Natural killer cell (primary cell): ENCODE data around the gene DARS1. TPM values are rescaled to one million over a fixed set of nuclear protein-coding genes. Genes with fewer than 3 reads are reported as not detected.

ENCODE experiments used
- ATAC-seq, 3 donors: fragments of 150-1000 bp in 2 of 3; fragments of 200-7000 bp in 1 of 3; cut with Tn5 transposase; 1 replicate in 1 of 3; 2 replicates in 2 of 3; pipeline ENCODE4 v1.10.0; 2021; ENCODE audit warnings: mild to moderate bottlenecking in 2 of 3, moderate library complexity in 2 of 3
- DNase-seq, 2 donors: peaks; one replicate each; pipeline versions ENCODE4 v3.0.0 to v3.0.0-alpha.2; 2013 to 2021; ENCODE audit warnings: mixed read lengths in 1 of 2
- H3K27ac ChIP-seq: one replicate; pipeline ENCODE4 v1.5.1; 2013; ENCODE audit warnings: mild to moderate bottlenecking, low read length
- H3K27me3 ChIP-seq: one replicate; pipeline ENCODE4 v1.6.1; 2013; ENCODE audit warnings: low read length; ENCODE audit not compliant: control insufficient read depth, insufficient read depth
- H3K36me3 ChIP-seq: one replicate; pipeline ENCODE4 v1.6.1; 2013; ENCODE audit warnings: low read length; ENCODE audit not compliant: control insufficient read depth, insufficient read depth
- H3K4me1 ChIP-seq: one replicate; pipeline ENCODE4 v1.6.1; 2013; ENCODE audit warnings: low read length; ENCODE audit not compliant: control insufficient read depth, insufficient read depth
- H3K4me3 ChIP-seq: one replicate; pipeline ENCODE4 v1.5.1; 2013; ENCODE audit warnings: low read length
- H3K9me3 ChIP-seq: one replicate; pipeline ENCODE4 v1.6.1; 2013; ENCODE audit warnings: low read length; ENCODE audit not compliant: control insufficient read depth, insufficient read depth
- H3K27ac Mint-ChIP-seq, 2 donors: one replicate each; pipeline ENCODE4 v1.8.0; 2022; ENCODE audit warnings: mild to moderate bottlenecking in 2 of 2, mixed read lengths in 2 of 2, moderate library complexity in 1 of 2
- H3K27me3 Mint-ChIP-seq, 2 donors: one replicate each; pipeline ENCODE4 v1.8.0; 2022; ENCODE audit warnings: low read depth in 2 of 2, mixed read lengths in 2 of 2
- H3K36me3 Mint-ChIP-seq: one replicate; pipeline ENCODE4 v1.8.0; 2022; ENCODE audit warnings: mixed read lengths
- H3K4me1 Mint-ChIP-seq, 2 donors: one replicate each; pipeline ENCODE4 v1.8.0; 2022; ENCODE audit warnings: mixed read lengths in 2 of 2
- H3K4me3 Mint-ChIP-seq: one replicate; pipeline ENCODE4 v1.8.0; 2022; ENCODE audit warnings: mild to moderate bottlenecking, moderate library complexity, mixed read lengths
- H3K9me3 Mint-ChIP-seq, 2 donors: one replicate each; pipeline ENCODE4 v1.8.0; 2022; ENCODE audit warnings: mixed read lengths in 2 of 2
- WGBS: methylation state at CpG from one replicate; pipeline ENCODE4 v1.1.7; 2013; ENCODE audit warnings: missing lambda C conversion rate; ENCODE audit not compliant: insufficient coverage; 5-methylcytosine and 5-hydroxymethylcytosine counted together
- intact Hi-C: fragments of 100-400 bp; cut with micrococcal nuclease; formaldehyde crosslinking; loops from one replicate; pipeline ENCODE4 v1.14.2; 2022
- total RNA-seq, 4 donors: library from RNA; stranded (reverse); fragments of 120-200 nt in 1 of 4; gene quantifications; one replicate each; pipeline versions ENCODE4 v1.2.3 to v1.2.4, GENCODE V29; 2013 to 2022
- TF ChIP-seq, protein P1 (sequence below): fragments of 200-600 bp; IDR thresholded peaks from one replicate; pipeline ENCODE4 v1.8.0; 2022; ENCODE audit warnings: antibody characterized with exemption

Gene DARS1
- total RNA-seq, 3 donors from 2014 or later (not counting 1 experiment from before 2014, with no cell fraction given) = 28.4 to 31.3 (median 30.3) TPM

GRCh38 chr2:136004965-136005364, 19.5 kb upstream of the DARS1 start:
- intact Hi-C loops = loop anchor here (5.0 to 10.0 kb wide), 3 partner anchors 50 to 370 kb away; no protein-coding TSS in a partner anchor
- Mint-ChIP-seq H3K4me1 (peaks cover 20 to 23% of the 10 kb centered on the region in 2 donors), H3K4me3 (no peak overlapping the region), H3K9me3 (no peaks in the 10 kb centered on the region), H3K27ac (no peak overlapping the region), H3K27me3 (peaks cover 0 to 6% of the 10 kb centered on the region in 2 donors), H3K36me3 (no peaks in the 10 kb centered on the region)
- Histone ChIP-seq H3K9me3 (no peaks in the 10 kb centered on the region), H3K27ac (no peak overlapping the region), H3K4me1 (peaks cover 26% of the 10 kb centered on the region), H3K4me3 (no peak overlapping the region), H3K36me3 (no peaks in the 10 kb centered on the region), H3K27me3 (no peaks in the 10 kb centered on the region)
- DNase-seq = no peak
- WGBS = 73% methylated on average over 2 of the region's 3 CpGs
- TF ChIP-seq, protein P1, sequence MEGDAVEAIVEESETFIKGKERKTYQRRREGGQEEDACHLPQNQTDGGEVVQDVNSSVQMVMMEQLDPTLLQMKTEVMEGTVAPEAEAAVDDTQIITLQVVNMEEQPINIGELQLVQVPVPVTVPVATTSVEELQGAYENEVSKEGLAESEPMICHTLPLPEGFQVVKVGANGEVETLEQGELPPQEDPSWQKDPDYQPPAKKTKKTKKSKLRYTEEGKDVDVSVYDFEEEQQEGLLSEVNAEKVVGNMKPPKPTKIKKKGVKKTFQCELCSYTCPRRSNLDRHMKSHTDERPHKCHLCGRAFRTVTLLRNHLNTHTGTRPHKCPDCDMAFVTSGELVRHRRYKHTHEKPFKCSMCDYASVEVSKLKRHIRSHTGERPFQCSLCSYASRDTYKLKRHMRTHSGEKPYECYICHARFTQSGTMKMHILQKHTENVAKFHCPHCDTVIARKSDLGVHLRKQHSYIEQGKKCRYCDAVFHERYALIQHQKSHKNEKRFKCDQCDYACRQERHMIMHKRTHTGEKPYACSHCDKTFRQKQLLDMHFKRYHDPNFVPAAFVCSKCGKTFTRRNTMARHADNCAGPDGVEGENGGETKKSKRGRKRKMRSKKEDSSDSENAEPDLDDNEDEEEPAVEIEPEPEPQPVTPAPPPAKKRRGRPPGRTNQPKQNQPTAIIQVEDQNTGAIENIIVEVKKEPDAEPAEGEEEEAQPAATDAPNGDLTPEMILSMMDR = no peak
- no peak for ATAC-seq

GRCh38 chr2:136001131-136001530, 15.7 kb upstream of the DARS1 start:
- no peak for DNase-seq
- Histone ChIP-seq H3K4me1 (peaks cover 7% of the 10 kb centered on the region), H3K9me3 (no peaks in the 10 kb centered on the region), H3K4me3 (no peak overlapping the region), H3K27ac (no peak overlapping the region), H3K36me3 (no peaks in the 10 kb centered on the region), H3K27me3 (no peaks in the 10 kb centered on the region)
- WGBS = 87% methylated on average over 1 of the region's 1 CpG
- no peak overlapping the region for H3K27ac Mint-ChIP-seq
- ATAC-seq = no peak
- H3K4me3 Mint-ChIP-seq = no peak overlapping the region
- peaks cover 0 to 6% of the 10 kb centered on the region in 2 donors for H3K27me3 Mint-ChIP-seq
- TF ChIP-seq, protein P1 = no peak
- H3K36me3 Mint-ChIP-seq = no peaks in the 10 kb centered on the region
- H3K9me3 Mint-ChIP-seq = no peaks in the 10 kb centered on the region
- intact Hi-C loops = loop anchor here (10.0 kb wide), 2 partner anchors 46 to 374 kb away; no protein-coding TSS in a partner anchor
- H3K4me1 Mint-ChIP-seq = peaks cover 0 to 3% of the 10 kb centered on the region in 2 donors

DNA sequence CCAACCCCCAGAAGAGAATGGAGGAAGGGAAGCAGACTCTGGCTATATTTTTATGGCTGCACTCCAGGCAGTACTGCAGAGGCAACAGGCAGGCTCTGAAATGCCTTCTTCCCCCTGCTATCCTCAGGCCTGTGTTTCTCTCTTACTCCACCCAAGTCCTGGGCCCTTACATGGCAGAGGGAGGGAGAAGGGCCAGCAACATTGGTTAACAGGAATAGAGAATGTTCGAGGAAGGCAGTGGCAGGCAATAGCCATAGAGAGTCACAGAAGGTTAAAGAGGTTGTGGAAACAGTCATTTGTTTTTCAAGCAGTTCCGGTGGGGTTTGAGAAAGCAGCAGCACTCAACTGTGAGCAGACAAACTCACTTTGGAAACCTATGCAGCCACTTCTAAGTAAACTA, 15.1 kb upstream of the DARS1 start:
- Mint-ChIP-seq H3K27ac (no peak overlapping the region), H3K4me1 (peaks cover 0 to 3% of the 10 kb centered on the region in 2 donors), H3K27me3 (peaks cover 0 to 6% of the 10 kb centered on the region in 2 donors), H3K9me3 (no peaks in the 10 kb centered on the region), H3K36me3 (no peaks in the 10 kb centered on the region), H3K4me3 (no peak overlapping the region)
- intact Hi-C loops = loop anchor here (10.0 kb wide), 2 partner anchors 46 to 374 kb away; no protein-coding TSS in a partner anchor
- no peaks in the 10 kb centered on the region for H3K27me3 ChIP-seq
- H3K27ac ChIP-seq = no peak overlapping the region
- H3K9me3 ChIP-seq = no peaks in the 10 kb centered on the region
- H3K4me1 ChIP-seq = peaks cover 7% of the 10 kb centered on the region
- TF ChIP-seq, protein P1 = no peak
- H3K36me3 ChIP-seq = no peaks in the 10 kb centered on the region
- DNase-seq (no peak), ATAC-seq (no peak)
- H3K4me3 ChIP-seq = no peak overlapping the region
- 55% methylated on average over 2 of the region's 2 CpGs for WGBS

DNA sequence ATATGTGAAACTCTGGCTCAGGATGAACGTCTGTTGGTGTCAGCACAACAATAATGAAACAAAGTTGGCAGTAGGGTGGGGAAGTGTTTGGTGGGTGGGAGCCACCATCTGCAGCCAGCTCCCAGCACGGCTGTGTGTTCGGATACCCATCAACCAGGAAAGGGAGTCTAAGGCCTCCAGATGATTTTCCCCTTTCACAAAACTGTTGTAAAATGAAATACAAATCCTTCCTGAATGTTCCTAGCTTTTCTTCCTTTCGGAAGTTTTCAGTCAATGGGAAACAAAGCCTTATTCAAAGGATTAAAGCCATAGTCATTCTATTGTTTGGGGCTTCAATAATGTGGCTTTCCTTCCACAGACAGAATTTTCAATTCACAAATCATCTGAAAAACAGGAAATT, 14.5 kb upstream of the DARS1 start:
- 91% methylated on average over 3 of the region's 4 CpGs for WGBS
- Histone ChIP-seq H3K4me1 (peaks cover 7% of the 10 kb centered on the region), H3K4me3 (no peak overlapping the region), H3K9me3 (no peaks in the 10 kb centered on the region), H3K27me3 (no peaks in the 10 kb centered on the region), H3K27ac (no peak overlapping the region), H3K36me3 (no peaks in the 10 kb centered on the region)
- TF ChIP-seq, protein P1 = no peak
- no peak for DNase-seq
- Mint-ChIP-seq H3K9me3 (no peaks in the 10 kb centered on the region), H3K27ac (no peak overlapping the region), H3K4me1 (peaks cover 0 to 3% of the 10 kb centered on the region in 2 donors), H3K4me3 (no peak overlapping the region), H3K27me3 (peaks cover 0 to 5% of the 10 kb centered on the region in 2 donors), H3K36me3 (no peaks in the 10 kb centered on the region)
- ATAC-seq = no peak
- intact Hi-C loops = loop anchor here (10.0 kb wide), 2 partner anchors 45 to 375 kb away; no protein-coding TSS in a partner anchor
